GM18526 (cell line): ENCODE measurements around the gene MIEF2.
A peak's percentile ranks its signal among the peaks of the same experiment; 100 is the strongest.

Experiments used
- POLR2A ChIP-seq: IDR thresholded peaks from 3 replicates; pipeline ENCODE4 v1.6.1; 2011; ENCODE audit not compliant: insufficient read length; ENCODE audit errors: extremely low read depth

Gene MIEF2

GRCh38 chr17:18248300-18248731 is 12.1 kb upstream of the MIEF2 start:
- TF ChIP-seq POLR2A, result no peak

GRCh38 chr17:18248811-18249210 is 11.7 kb upstream of the MIEF2 start:
- TF ChIP-seq POLR2A, result no peak

- no peak for TF ChIP-seq POLR2A
These were observed 10.2 kb upstream of the MIEF2 start for GRCh38 chr17:18250259-18250658.

- no peak for TF ChIP-seq POLR2A
These were observed 9.8 kb upstream of the MIEF2 start for GRCh38 chr17:18250708-18251107.

GRCh38 chr17:18251204-18251603 is 9.3 kb upstream of the MIEF2 start:
- no peak for TF ChIP-seq POLR2A

- TF ChIP-seq POLR2A, result no peak
These were observed 8.3 kb upstream of the MIEF2 start for GRCh38 chr17:18252160-18252559.

GRCh38 chr17:18253187-18253884 is 7.1 kb upstream of the MIEF2 start:
- TF ChIP-seq POLR2A, result no peak

- TF ChIP-seq POLR2A, result no peak
These were observed 6.3 kb upstream of the MIEF2 start for GRCh38 chr17:18253947-18254821.

GRCh38 chr17:18254888-18255649 is 5.4 kb upstream of the MIEF2 start:
- no peak for TF ChIP-seq POLR2A

GRCh38 chr17:18256351-18256750 is 4.1 kb upstream of the MIEF2 start:
- no peak for TF ChIP-seq POLR2A

GRCh38 chr17:18256776-18257175 is 3.7 kb upstream of the MIEF2 start:
- no peak for TF ChIP-seq POLR2A

GRCh38 chr17:18257268-18257981 is 3.0 kb upstream of the MIEF2 start:
- TF ChIP-seq POLR2A, result no peak

- peak; percentile 38 for TF ChIP-seq POLR2A
These were observed 2.5 kb upstream of the MIEF2 start for GRCh38 chr17:18257982-18258355.

GRCh38 chr17:18258356-18259038 is 2.0 kb upstream of the MIEF2 start, which contains the start of gene FLII:
Gene FLII, minus strand, starts transcription at chr17:18258738. Its CDS starts 48 bp downstream, at chr17:18258690.
- peak; percentile 41 for TF ChIP-seq POLR2A

GRCh38 chr17:18259621-18260331 is 686 bp upstream of the MIEF2 start:
- no peak for TF ChIP-seq POLR2A
